GM06990 (cell line): ENCODE measurements around the gene NMUR2.

Experiments used
- DNase-seq: peaks from one replicate; pipeline ENCODE4 v3.0.0-alpha.2; 2011; ENCODE audit not compliant: insufficient read length; ENCODE audit errors: extremely low read depth
- H3K27me3 ChIP-seq: replicated peaks from 2 replicates; pipeline ENCODE4 v1.6.0; 2011; ENCODE audit warnings: low read length; ENCODE audit not compliant: control insufficient read depth, insufficient read depth
- H3K36me3 ChIP-seq: 2 replicates; pipeline ENCODE4 v1.5.1; 2011; ENCODE audit warnings: low read length; ENCODE audit not compliant: control insufficient read depth, insufficient read depth
- H3K4me3 ChIP-seq: replicated peaks from 2 replicates; pipeline ENCODE4 v1.5.1; 2011; ENCODE audit warnings: low read depth, mild to moderate bottlenecking, control low read depth, low read length
- TF ChIP-seq, protein P1 (sequence below): IDR thresholded peaks from 2 replicates; pipeline ENCODE4 v1.5.1; 2011; ENCODE audit warnings: low read length, control low read depth, mild to moderate bottlenecking, inconsistent platforms; ENCODE audit not compliant: insufficient read depth, poor library complexity, severe bottlenecking

The NMUR2 gene

DNA sequence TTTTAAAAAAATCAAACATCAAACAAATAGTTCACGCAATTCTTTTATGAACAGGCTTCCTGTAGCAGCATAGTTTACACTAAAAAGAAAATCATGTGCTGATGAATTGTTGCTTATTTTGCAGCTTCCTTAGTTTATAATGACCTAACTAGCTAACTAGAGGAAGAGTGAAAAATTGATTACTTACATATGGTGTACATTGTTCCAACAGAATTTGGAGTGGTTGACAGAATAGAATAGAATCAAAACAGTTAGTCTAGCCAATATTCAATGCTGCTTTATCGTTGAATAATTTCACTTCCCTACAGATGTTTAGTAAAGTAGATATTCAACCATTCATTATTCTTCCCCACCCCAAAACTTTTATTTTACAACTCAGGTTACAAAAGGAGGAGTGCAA, 4.2 kb downstream of the NMUR2 start:
- no peak for DNase-seq
- H3K4me3 ChIP-seq, result no peak overlapping the region
- no peaks in the 10 kb centered on the region; the same call in 1 of the 2 replicates for H3K27me3 ChIP-seq
- TF ChIP-seq, protein P1, sequence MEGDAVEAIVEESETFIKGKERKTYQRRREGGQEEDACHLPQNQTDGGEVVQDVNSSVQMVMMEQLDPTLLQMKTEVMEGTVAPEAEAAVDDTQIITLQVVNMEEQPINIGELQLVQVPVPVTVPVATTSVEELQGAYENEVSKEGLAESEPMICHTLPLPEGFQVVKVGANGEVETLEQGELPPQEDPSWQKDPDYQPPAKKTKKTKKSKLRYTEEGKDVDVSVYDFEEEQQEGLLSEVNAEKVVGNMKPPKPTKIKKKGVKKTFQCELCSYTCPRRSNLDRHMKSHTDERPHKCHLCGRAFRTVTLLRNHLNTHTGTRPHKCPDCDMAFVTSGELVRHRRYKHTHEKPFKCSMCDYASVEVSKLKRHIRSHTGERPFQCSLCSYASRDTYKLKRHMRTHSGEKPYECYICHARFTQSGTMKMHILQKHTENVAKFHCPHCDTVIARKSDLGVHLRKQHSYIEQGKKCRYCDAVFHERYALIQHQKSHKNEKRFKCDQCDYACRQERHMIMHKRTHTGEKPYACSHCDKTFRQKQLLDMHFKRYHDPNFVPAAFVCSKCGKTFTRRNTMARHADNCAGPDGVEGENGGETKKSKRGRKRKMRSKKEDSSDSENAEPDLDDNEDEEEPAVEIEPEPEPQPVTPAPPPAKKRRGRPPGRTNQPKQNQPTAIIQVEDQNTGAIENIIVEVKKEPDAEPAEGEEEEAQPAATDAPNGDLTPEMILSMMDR, result no peak
- H3K36me3 ChIP-seq, result no peaks in the 10 kb centered on the region

DNA sequence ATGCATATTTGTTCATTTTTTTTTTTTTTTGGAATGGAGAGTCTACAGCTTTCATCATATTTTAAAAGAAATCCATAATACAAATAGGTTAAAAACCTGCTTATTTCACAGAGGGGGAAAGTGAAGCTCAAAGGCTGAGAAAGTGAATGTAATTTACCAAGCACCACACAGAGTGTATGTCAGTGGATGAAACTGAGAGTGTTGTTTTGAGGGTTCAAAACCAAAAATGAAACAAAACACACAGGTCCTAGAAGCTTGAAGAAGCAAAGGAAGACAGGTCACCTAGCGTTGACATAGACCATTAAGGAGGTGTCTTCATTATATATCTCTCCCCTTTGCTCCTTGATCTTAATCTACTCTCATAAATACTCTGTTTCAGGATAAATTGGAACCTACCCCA, 7.5 kb downstream of the NMUR2 start:
- DNase-seq, result no peak
- Histone ChIP-seq H3K36me3 (no peaks in the 10 kb centered on the region), H3K27me3 (no peaks in the 10 kb centered on the region), H3K4me3 (no peak overlapping the region)
- TF ChIP-seq, protein P1, result no peak

DNA sequence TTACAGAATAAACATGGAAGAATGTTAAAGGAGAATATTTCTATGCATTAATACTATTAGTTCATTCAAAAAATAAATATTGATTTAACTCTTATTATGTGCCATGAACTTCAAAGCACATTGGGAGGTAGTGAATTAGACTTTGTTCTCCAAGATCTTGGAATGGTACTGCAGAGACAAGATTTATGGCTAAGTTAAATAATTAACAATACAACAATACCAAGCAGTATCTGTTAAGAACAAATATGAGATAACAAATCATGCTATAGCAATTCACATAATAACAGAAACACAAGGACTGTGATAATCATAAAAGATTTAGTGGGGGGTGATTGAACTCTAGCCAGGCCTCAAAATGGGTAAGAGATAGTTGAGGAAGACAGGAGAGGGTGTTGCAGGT, 11.6 kb downstream of the NMUR2 start:
- Histone ChIP-seq H3K36me3 (no peaks in the 10 kb centered on the region), H3K27me3 (no peaks in the 10 kb centered on the region), H3K4me3 (no peak overlapping the region)
- DNase-seq, result no peak
- TF ChIP-seq, protein P1, result no peak

- Histone ChIP-seq H3K27me3 (no peaks in the 10 kb centered on the region), H3K36me3 (no peaks in the 10 kb centered on the region), H3K4me3 (no peak overlapping the region)
- TF ChIP-seq, protein P1, result no peak
- no peak for DNase-seq
These were observed 15.8 kb downstream of the NMUR2 start for GRCh38 chr5:152389208-152389849.

GRCh38 chr5:152388610-152389009, 16.5 kb downstream of the NMUR2 start:
- DNase-seq, result no peak
- H3K36me3 ChIP-seq, result no peaks in the 10 kb centered on the region
- TF ChIP-seq, protein P1, result no peak

DNA sequence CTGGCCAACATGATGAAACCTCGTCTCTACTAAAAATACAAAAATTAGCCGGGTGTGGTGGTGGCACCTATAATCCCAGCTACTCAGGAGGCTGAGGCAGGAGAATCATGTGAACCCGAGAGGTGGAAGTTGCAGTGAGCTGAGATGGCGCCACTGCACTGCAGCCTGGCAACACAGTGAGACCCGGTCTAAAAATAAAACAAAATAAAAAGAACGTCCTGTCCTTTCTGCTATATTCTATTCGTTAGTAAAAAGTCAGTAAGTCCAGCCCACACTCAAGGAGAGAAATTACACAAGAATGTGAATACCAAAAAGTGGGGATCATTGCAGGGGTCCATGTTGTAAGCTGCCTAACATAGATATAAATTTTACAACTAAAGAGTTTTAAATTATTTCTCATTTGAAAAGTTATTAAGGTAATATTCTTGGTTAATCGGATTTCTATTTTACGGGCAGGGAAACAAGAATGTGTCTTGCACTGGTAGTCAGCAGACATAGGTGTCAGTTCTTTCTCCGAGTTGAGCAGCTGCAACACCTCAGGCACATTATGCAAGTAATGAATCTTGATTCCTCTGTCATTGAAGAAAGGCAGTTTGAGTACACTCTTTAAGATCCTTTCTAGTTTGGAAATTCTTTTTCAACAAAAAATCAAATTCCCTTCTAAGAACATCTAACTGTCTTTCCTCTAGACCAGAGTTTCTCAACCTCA, 24.5 kb downstream of the NMUR2 start:
- no peaks in the 10 kb centered on the region for H3K27me3 ChIP-seq
- no peak for DNase-seq
- no peaks in the 10 kb centered on the region for H3K36me3 ChIP-seq
- TF ChIP-seq, protein P1, result no peak
- H3K4me3 ChIP-seq, result no peak overlapping the region

More at GRCh38 chr5:152388610-152389009, 16.5 kb downstream of the NMUR2 start:
- Histone ChIP-seq H3K4me3 (no peak overlapping the region), H3K27me3 (no peaks in the 10 kb centered on the region)
